ENCODE results near the gene FASN. TPM values are rescaled to one million over a fixed set of nuclear protein-coding genes. Genes with fewer than 3 reads are reported as not detected.
A peak's percentile ranks its signal among the peaks of the same experiment; 100 is the strongest.

Gene FASN
- total RNA-seq, 6 experiments from 2014 or later = 76.5 to 290 (median 217) TPM

- WGBS (ENCODE audit: insufficient coverage, low coverage, low lambda C conversion rate, missing lambda C conversion rate) = 68% methylated on average over 18 of the region's 32 CpGs
- Histone ChIP-seq H3K27ac (peak overlapping the region in 1 of 3 donors; percentile 24), H3K4me3 (no peak overlapping the region), H3K9me3 (no peaks in the 10 kb centered on the region), H3K27me3 (no peaks in the 10 kb centered on the region), H3K36me3 (no peaks in the 10 kb centered on the region), H3K4me1 (peaks cover 0 to 15% (median 7%) of the 10 kb centered on the region in 4 donors)
- DNase-seq (no peak), ATAC-seq (peak in 2 of 4 donors; percentile 4 to 6)
- intact Hi-C loops (cut with DNase I) = no loop called here
- TF ChIP-seq CTCF (IDR thresholded peaks at IDR 0.05) (no peak), POLR2A (IDR thresholded peaks at IDR 0.05) (no peak)
These were observed 23.9 kb upstream of the FASN start for GRCh38 chr17:82121660-82122629.

- Histone ChIP-seq H3K4me1 (peaks cover 0 to 16% (median 7%) of the 10 kb centered on the region in 4 donors), H3K36me3 (no peaks in the 10 kb centered on the region), H3K9me3 (no peaks in the 10 kb centered on the region), H3K27me3 (no peaks in the 10 kb centered on the region), H3K4me3 (no peak overlapping the region), H3K27ac (peak overlapping the region in 1 of 3 donors; percentile 24)
- intact Hi-C loops (cut with DNase I) = no loop called here
- no CpG with 5 or more reads among the region's 4 CpGs for WGBS (ENCODE audit: insufficient coverage, low coverage, low lambda C conversion rate, missing lambda C conversion rate)
- ATAC-seq = no peak
- no peak for DNase-seq
- TF ChIP-seq CTCF (IDR thresholded peaks at IDR 0.05) = no peak
- TF ChIP-seq POLR2A (IDR thresholded peaks at IDR 0.05) = no peak
These were observed 23.2 kb upstream of the FASN start for GRCh38 chr17:82121246-82121645.

- DNase-seq (no peak), ATAC-seq (no peak)
- 57% methylated on average over 11 of the region's 12 CpGs for WGBS (ENCODE audit: insufficient coverage, low coverage, low lambda C conversion rate, missing lambda C conversion rate)
- Histone ChIP-seq H3K27me3 (no peaks in the 10 kb centered on the region), H3K9me3 (no peaks in the 10 kb centered on the region), H3K36me3 (no peaks in the 10 kb centered on the region), H3K4me1 (peaks cover 0 to 25% (median 10%) of the 10 kb centered on the region in 4 donors), H3K27ac (no peak overlapping the region), H3K4me3 (no peak overlapping the region)
- TF ChIP-seq CTCF (IDR thresholded peaks at IDR 0.05) (no peak), POLR2A (IDR thresholded peaks at IDR 0.05) (no peak)
- intact Hi-C loops (cut with DNase I) = no loop called here
These were observed 22.1 kb upstream of the FASN start for GRCh38 chr17:82120148-82120547.

- Histone ChIP-seq H3K36me3 (no peaks in the 10 kb centered on the region), H3K4me1 (peaks cover 0 to 35% (median 14%) of the 10 kb centered on the region in 4 donors), H3K27ac (peak overlapping the region in 2 of 3 donors; percentile 83 to 89), H3K4me3 (no peak overlapping the region), H3K9me3 (no peaks in the 10 kb centered on the region), H3K27me3 (no peaks in the 10 kb centered on the region)
- intact Hi-C loops (cut with DNase I) = loop anchor here in 1 of 2 donors (5.0 kb wide), 1 partner anchor 33 kb away; no protein-coding TSS in a partner anchor
- ATAC-seq = no peak
- TF ChIP-seq POLR2A (IDR thresholded peaks at IDR 0.05) (no peak), CTCF (IDR thresholded peaks at IDR 0.05) (no peak)
- DNase-seq = no peak
- 26% methylated on average over 12 of the region's 12 CpGs for WGBS (ENCODE audit: insufficient coverage, low coverage, low lambda C conversion rate, missing lambda C conversion rate)
These were observed 20.9 kb upstream of the FASN start for GRCh38 chr17:82118815-82119380.

Data from right lobe of liver (tissue), 6 donors.